HG03175 (cell line): ENCODE data around the gene BRSK1.

Experiments
- ATAC-seq: cut with Tn5 transposase; IDR thresholded peaks from one replicate; pipeline ENCODE4 v1.9.1; 2021; ENCODE audit warnings: mild to moderate bottlenecking, moderate library complexity; ENCODE audit not compliant: unreplicated experiment

BRSK1 gene

DNA sequence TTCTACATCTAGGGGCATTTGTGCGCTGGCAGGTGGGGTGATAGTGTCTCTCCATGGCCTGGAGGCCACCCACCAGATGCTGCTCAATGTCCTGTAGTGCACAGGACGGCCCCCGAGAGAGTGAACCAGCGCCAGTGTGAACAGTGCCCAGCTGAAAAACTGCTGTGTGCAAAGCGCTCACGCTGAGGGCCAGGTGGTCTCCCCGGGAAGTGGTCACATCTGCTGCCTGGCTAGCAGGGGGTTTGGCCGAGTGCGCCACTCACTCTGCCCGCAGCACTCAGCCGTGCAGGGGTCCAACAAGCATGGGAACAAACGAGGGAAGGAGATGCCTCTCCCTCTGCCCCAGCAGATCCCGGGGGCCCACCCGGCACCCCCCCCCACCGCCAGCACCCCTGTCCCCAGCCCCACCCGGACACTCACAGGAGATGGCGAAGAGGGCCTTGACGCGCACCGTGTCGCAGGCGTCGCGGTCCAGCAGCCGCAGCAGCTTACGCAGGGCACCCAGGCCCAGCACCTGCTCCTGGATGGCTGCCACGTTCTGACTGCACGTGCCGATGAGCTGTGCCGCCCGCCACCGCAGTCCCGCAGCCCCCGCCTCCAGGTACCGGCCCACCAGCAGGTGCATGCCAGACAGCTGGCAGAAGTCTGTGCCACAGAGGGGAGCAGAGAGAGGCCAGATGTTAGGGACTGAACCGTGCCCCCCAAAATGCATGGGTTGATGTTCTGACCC is 9.7 kb upstream of the BRSK1 start:
- ATAC-seq, result no peak

- ATAC-seq, result peak; percentile 51
Measured at GRCh38 chr19:55275851-55276719, 7.7 kb upstream of the BRSK1 start.

GRCh38 chr19:55276720-55277430 is 6.9 kb upstream of the BRSK1 start:
- ATAC-seq, result no peak

GRCh38 chr19:55277494-55277893 is 6.3 kb upstream of the BRSK1 start:
- ATAC-seq, result no peak

DNA sequence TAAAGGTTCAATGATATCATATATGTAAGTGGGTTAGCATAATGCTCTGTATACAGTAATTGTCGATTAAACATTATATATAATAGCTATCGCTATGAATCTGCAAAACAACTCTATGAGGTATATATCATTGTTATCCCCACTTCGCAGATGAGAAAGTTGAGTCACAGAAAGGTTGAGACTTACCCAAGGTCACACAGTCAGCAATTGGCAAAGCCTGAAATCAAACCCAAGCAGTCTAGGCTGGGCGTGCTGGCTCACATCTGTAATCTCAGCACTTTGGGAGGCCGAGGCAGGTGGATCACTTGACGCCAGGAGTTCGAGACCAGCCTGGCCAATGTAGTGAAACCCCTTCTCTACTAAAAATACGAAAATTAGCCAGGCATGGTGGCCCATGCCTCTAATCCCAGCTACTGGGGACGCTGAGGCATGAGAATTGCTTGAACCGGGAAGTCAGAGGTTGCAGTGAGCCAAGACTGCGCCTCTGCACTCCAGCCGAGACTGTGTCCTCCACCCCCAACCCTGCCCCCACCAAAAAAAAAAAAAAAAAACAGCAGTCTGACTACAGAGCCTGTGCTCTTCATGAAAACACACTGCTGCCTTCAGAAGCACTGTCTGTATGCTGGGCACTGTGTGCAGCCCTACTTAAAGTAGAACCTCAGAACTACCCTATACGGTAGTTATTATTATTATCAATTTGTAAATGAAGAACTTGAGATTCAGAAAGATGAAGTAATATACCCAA is 5.2 kb upstream of the BRSK1 start:
- ATAC-seq, result no peak

DNA sequence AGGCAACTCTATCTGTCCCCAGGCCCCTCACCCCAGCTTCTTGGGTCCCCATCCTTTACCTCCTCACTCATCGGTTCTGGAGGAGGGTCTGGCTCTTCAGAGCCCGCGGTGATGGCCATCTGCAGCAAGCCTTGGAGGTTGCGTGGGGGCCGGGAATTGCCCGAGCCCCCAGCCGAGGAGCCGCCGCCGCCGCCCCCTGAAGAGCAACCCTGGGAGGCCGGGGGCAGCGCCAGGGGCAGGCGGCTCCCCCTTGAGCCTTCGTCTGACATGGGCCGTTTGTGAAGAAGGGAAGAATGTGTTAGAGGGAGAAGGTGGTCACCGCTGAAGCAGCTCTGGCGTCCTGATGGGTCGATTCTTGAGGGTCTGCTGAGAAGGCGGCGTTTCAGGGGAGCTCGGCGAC is 4.5 kb upstream of the BRSK1 start:
- ATAC-seq, result no peak

- ATAC-seq, result peak; percentile 75
Measured at GRCh38 chr19:55279770-55280643, 3.8 kb upstream of the BRSK1 start, which contains the start of gene HSPBP1. Gene HSPBP1, minus strand, starts transcription at chr19:55280110. Its CDS starts 502 bp downstream, at chr19:55279608.

GRCh38 chr19:55284405-55285058 is 735 bp downstream of the BRSK1 start:
- ATAC-seq, result no peak

GRCh38 chr19:55285229-55285890 is 1.6 kb downstream of the BRSK1 start:
- no peak for ATAC-seq

- ATAC-seq, result no peak
Measured at GRCh38 chr19:55287361-55288079, 3.7 kb downstream of the BRSK1 start.

- ATAC-seq, result no peak
Measured at GRCh38 chr19:55289117-55289796, 5.5 kb downstream of the BRSK1 start.

GRCh38 chr19:55297267-55297666 is 13.5 kb downstream of the BRSK1 start:
- ATAC-seq, result no peak

DNA sequence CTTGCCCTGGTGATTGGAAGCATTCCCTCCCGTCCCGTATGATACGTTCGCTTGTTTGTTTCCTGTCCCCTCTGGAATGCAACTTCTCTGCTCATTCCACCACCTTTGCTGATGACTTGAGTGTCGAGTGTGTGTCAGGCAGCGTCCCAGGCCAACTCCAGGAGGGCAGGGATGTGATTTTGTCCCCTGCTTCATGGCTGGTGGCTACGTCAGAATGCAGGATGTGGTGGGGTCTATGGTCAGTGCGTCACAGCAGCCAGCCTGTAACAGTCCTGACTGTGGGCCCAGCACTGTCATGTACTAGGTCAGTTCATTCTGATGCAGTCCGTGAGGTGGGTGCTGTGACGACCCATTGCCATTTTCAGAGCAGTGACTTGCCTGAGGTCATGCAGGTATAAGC is 16.2 kb downstream of the BRSK1 start:
- no peak for ATAC-seq

DNA sequence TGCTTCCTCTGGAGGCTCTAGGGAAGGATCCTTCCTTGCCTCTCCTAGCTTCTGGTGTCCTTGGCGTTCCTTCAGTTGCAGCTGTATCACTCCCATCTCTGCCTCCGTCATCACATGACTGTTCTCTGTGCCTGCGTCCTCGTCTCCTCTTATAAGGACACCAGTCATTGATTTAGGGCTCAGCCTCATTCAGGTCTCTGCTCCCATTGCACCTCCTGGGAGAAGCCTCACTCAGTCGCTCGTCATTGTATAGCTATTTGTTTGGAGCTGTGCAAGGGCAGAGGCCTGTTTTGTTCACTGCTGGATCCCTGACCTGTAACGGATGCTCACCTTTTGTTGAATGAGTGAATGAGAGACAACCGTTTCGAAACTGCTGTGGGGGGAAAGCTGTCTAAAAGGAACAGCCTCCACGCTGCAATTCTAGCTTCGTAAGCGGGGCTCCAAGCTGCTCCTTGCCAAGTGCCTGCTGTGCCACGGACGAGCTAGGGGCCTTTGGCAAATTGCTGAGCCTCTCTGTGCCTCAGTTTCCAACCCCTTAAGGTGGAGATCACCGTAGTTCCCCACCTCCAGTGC is 17.2 kb downstream of the BRSK1 start:
- ATAC-seq, result no peak

DNA sequence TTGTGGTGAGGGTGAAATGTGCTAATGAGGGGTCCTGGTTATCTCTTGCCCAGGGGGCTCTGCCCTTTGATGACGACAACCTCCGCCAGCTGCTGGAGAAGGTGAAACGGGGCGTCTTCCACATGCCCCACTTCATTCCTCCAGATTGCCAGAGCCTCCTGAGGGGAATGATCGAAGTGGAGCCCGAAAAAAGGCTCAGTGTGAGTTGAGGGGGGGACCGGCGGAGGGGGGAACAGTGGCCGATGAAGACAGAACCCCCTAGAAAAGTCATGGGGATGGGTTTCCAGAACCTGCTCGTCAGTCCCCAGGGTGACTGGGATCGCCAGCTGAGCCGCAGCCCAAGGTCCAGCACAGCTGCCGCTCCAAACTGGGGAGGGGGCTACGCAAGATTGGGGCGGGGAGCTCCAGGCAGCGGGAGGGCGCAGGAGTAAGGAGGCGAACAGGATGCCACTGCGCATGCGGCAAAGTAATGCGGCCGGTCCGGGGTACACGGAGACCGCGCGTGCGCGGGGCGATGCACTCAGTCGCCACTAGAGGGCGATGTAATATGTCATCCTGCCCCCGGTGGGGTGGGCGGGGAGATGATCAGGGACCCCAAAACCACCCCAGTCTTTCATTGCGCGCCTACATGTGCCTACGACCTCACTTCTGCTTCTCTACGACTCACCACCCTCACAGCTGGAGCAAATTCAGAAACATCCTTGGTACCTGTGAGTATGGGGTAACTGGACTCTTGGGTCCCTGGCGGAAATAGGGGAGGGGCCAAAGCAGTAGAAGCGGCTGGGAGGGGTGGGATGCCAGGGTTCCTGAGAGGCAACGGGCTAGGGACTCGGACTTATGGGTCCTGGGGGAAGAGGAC is 17.9 kb downstream of the BRSK1 start:
- ATAC-seq, result peak; percentile 67

DNA sequence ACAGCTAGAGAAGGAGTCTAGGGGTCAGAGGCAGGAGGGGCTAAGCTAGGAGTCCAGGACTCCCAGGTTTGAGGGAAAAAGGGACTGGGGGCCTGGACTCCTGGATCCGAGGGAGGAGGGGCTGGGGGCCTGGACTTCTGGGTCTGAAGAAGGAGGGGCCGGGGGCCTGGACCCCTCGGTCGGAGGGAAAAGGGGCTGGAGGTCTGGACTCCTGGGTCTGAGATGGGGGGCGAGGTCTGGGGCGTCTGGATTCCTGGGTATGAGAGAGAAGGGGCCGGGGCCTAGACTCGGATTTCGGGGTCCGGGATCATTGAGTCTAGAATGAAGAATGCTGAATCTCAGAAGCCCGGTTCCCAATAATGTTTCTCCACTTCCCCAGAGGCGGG is 18.5 kb downstream of the BRSK1 start:
- no peak for ATAC-seq
